B cell (primary cell): ENCODE data around the gene ERICH6B. TPM values are rescaled to one million over a fixed set of nuclear protein-coding genes. Genes with fewer than 3 reads are reported as not detected.

Experiments
- ATAC-seq: fragments of 200-7000 bp; cut with Tn5 transposase; one replicate; pipeline ENCODE4 v1.10.0; 2021; ENCODE audit warnings: low read depth, mild to moderate bottlenecking, moderate number of reproducible peaks, moderate library complexity
- CTCF ChIA-PET: fragments of 350-600 bp; sonication (Branson Sonifier 250); formaldehyde crosslinking; loops from one replicate; lab custom pipeline; 2021; ENCODE audit warnings: antibody characterized with exemption, inconsistent platforms; lab: Charles Lee
- POLR2A ChIA-PET: fragments of 350-600 bp; sonication (Branson Sonifier 250); formaldehyde crosslinking; loops from one replicate; lab custom pipeline; 2021; ENCODE audit warnings: antibody characterized with exemption; lab: Charles Lee
- DNase-seq: peaks from one replicate; pipeline ENCODE4 v3.0.0; 2013
- H2AFZ ChIP-seq: 2 replicates; pipeline ENCODE4 v1.6.1; 2012; ENCODE audit warnings: mild to moderate bottlenecking, low read depth, low read length; ENCODE audit not compliant: insufficient read depth, poor library complexity, severe bottlenecking
- H3K27ac ChIP-seq, 2 donors: 1 replicate in 1 of 2; 2 replicates in 1 of 2; pipeline ENCODE4 v1.5.1; 2012 to 2013; ENCODE audit warnings: low read length in 2 of 2, mild to moderate bottlenecking in 2 of 2, moderate library complexity in 1 of 2
- H3K27me3 ChIP-seq, 4 experiments: fragments of 200-600 bp in 1 of 4; sonication (generic) in 1 of 4; replicated peaks in 1 of 4; 1 replicate in 2 of 4; 2 replicates in 2 of 4; pipeline versions ENCODE4 v1.6.1 to v1.7.0; 2013 to 2016; ENCODE audit warnings: low read length in 3 of 4, mild to moderate bottlenecking in 2 of 4, mixed read lengths in 1 of 4, moderate library complexity in 1 of 4; ENCODE audit not compliant: insufficient read depth in 4 of 4, control insufficient read depth in 3 of 4; ENCODE audit errors: control extremely low read depth in 1 of 4
- H3K36me3 ChIP-seq, 2 experiments: replicated peaks in 1 of 2; 1 replicate in 1 of 2; 2 replicates in 1 of 2; pipeline versions ENCODE4 v1.6.1 to v1.7.1; 2013; ENCODE audit warnings: low read length in 1 of 2; ENCODE audit not compliant: insufficient read depth in 2 of 2, control insufficient read depth in 1 of 2; ENCODE audit errors: control extremely low read depth in 1 of 2, extremely low read depth in 1 of 2
- H3K4me1 ChIP-seq, 2 donors: fragments of 200-600 bp in 1 of 2; sonication (generic) in 1 of 2; 1 replicate in 1 of 2; 2 replicates in 1 of 2; pipeline versions ENCODE4 v1.5.1 to v1.6.1; 2013 to 2017; ENCODE audit warnings: low read length in 2 of 2; ENCODE audit not compliant: control insufficient read depth in 2 of 2, insufficient read depth in 2 of 2
- H3K4me2 ChIP-seq: replicated peaks from 2 replicates; pipeline ENCODE3; 2012; ENCODE audit warnings: mild to moderate bottlenecking, low read depth, low read length; ENCODE audit not compliant: poor library complexity, severe bottlenecking
- H3K4me3 ChIP-seq, 5 experiments: fragments of 200-600 bp in 1 of 5; sonication (generic) in 1 of 5; 1 replicate in 3 of 5; 2 replicates in 2 of 5; pipeline versions ENCODE4 v1.5.1 to v1.7.0; 2011 to 2016; ENCODE audit warnings: low read length in 4 of 5, mild to moderate bottlenecking in 4 of 5, low read depth in 2 of 5, control low read depth in 1 of 5, moderate library complexity in 1 of 5; ENCODE audit not compliant: insufficient read depth in 1 of 5; ENCODE audit errors: control extremely low read depth in 1 of 5, extremely low read depth in 1 of 5
- H3K79me2 ChIP-seq: fragments of 200-600 bp; sonication (generic); one replicate; pipeline ENCODE4 v1.6.0; 2016; ENCODE audit warnings: low read length; ENCODE audit not compliant: control insufficient read depth, insufficient read depth
- H3K9ac ChIP-seq: fragments of 200-600 bp; sonication (generic); 2 replicates; pipeline ENCODE4 v1.6.1; 2017; ENCODE audit warnings: mild to moderate bottlenecking, low read length, moderate library complexity
- H3K9me3 ChIP-seq, 3 donors: one replicate each; pipeline versions ENCODE4 v1.6.1 to v1.7.1; 2013; ENCODE audit warnings: low read length in 2 of 3; ENCODE audit not compliant: control insufficient read depth in 2 of 3, insufficient read depth in 1 of 3; ENCODE audit errors: control extremely low read depth in 1 of 3
- H4K20me1 ChIP-seq: 2 replicates; pipeline ENCODE4 v1.6.0; 2012; ENCODE audit warnings: mild to moderate bottlenecking, low read length; ENCODE audit not compliant: insufficient read depth, control insufficient read depth, poor library complexity, severe bottlenecking
- H3K27ac Mint-ChIP-seq: one replicate; pipeline ENCODE4 v1.8.0; 2021; ENCODE audit warnings: mixed read lengths
- H3K27me3 Mint-ChIP-seq: one replicate; pipeline ENCODE4 v1.8.0; 2021; ENCODE audit warnings: mixed read lengths
- H3K4me1 Mint-ChIP-seq: one replicate; pipeline ENCODE4 v1.8.0; 2021; ENCODE audit warnings: mixed read lengths
- H3K4me3 Mint-ChIP-seq: one replicate; pipeline ENCODE4 v1.8.0; 2021; ENCODE audit warnings: mixed read lengths
- H3K9me3 Mint-ChIP-seq: one replicate; pipeline ENCODE4 v1.8.0; 2022; ENCODE audit warnings: mixed read lengths; ENCODE audit not compliant: insufficient read depth
- CTCF ChIP-seq: fragments of 200-600 bp; IDR thresholded peaks from one replicate; pipeline ENCODE4 v1.8.0; 2022; ENCODE audit warnings: antibody characterized with exemption, mild to moderate bottlenecking
- EZH2 ChIP-seq: IDR thresholded peaks from 2 replicates; pipeline ENCODE4 v1.6.1; 2012; ENCODE audit warnings: borderline replicate concordance, low read depth, mild to moderate bottlenecking, moderate library complexity, low read length; ENCODE audit not compliant: insufficient read depth, poor library complexity, severe bottlenecking
- WGBS: methylation state at CpG from one replicate; pipeline ENCODE4 v1.1.5; 2013; ENCODE audit warnings: missing lambda C conversion rate; ENCODE audit not compliant: insufficient coverage; 5-methylcytosine and 5-hydroxymethylcytosine counted together
- intact Hi-C: fragments of 100-400 bp; cut with micrococcal nuclease; formaldehyde crosslinking; loops from one replicate; pipeline ENCODE4 v1.10.0; 2022
- polyA plus RNA-seq: library from polyadenylated mRNA; depleted of rRNA; stranded (reverse); fragments of >200 nt; gene quantifications from 2 replicates; pipeline ENCODE4 v1.2.3, GENCODE V29; 2012
- total RNA-seq, 2 donors: library from RNA; stranded (reverse); fragments of 120-200 nt in 1 of 2; gene quantifications; 1 replicate in 1 of 2; 2 replicates in 1 of 2; pipeline versions ENCODE4 v1.2.3 to v1.2.4, GENCODE V29; 2013 to 2022

Gene ERICH6B
- total and polyA plus RNA-seq, 2 donors (not counting 1 experiment from before 2014, with no cell fraction given): not detected

GRCh38 chr13:45506811-45507210 is 108.7 kb downstream of the ERICH6B start:
- no peaks in the 10 kb centered on the region for H3K27me3 Mint-ChIP-seq
- no peaks in the 10 kb centered on the region for H3K9me3 Mint-ChIP-seq
- 100% methylated on average over 5 of the region's 6 CpGs for WGBS
- no peak for DNase-seq
- no peak for ATAC-seq
- ChIA-PET CTCF (interaction anchor here (1.5 to 1.8 kb wide), 2 partner anchors 8 to 11 kb away, joined by 3 to 5 read pairs; no protein-coding TSS in a partner anchor), POLR2A (no interaction called here)
- Histone ChIP-seq H3K27ac (no peak overlapping the region), H3K27me3 (no peaks in the 10 kb centered on the region), H3K9me3 (no peaks in the 10 kb centered on the region), H4K20me1 (peaks cover 6% of the 10 kb centered on the region), H3K4me2 (no peak overlapping the region), H3K4me1 (peaks cover 0 to 3% of the 10 kb centered on the region in 2 donors), H2AFZ (no peak overlapping the region), H3K9ac (no peak overlapping the region), H3K4me3 (no peak overlapping the region), H3K79me2 (peaks cover 3% of the 10 kb centered on the region), H3K36me3 (peaks cover 2 to 59% of the 10 kb centered on the region in 2 experiments)
- peaks cover 8% of the 10 kb centered on the region for H3K4me1 Mint-ChIP-seq
- no peak overlapping the region for H3K27ac Mint-ChIP-seq
- H3K4me3 Mint-ChIP-seq: no peak overlapping the region
- intact Hi-C loops: no loop called here
- no peak for TF ChIP-seq CTCF
- no peak for TF ChIP-seq EZH2

- H4K20me1 ChIP-seq: no peaks in the 10 kb centered on the region
- H3K4me1 ChIP-seq: peaks cover 0 to 2% of the 10 kb centered on the region in 2 donors
- H2AFZ ChIP-seq: no peak overlapping the region
- H3K27me3 ChIP-seq: no peaks in the 10 kb centered on the region
- H3K79me2 ChIP-seq: peaks cover 3% of the 10 kb centered on the region
- no peak overlapping the region for H3K9ac ChIP-seq
- Mint-ChIP-seq H3K27me3 (no peaks in the 10 kb centered on the region), H3K9me3 (no peaks in the 10 kb centered on the region), H3K27ac (no peak overlapping the region), H3K4me1 (peaks cover 6% of the 10 kb centered on the region), H3K4me3 (no peak overlapping the region)
- no peak overlapping the region for H3K4me3 ChIP-seq
- ChIA-PET CTCF (no interaction called here), POLR2A (no interaction called here)
- no peak overlapping the region for H3K4me2 ChIP-seq
- intact Hi-C loops: no loop called here
- DNase-seq (no peak), ATAC-seq (no peak)
- H3K36me3 ChIP-seq: peaks cover 8 to 67% of the 10 kb centered on the region in 2 experiments
- no peaks in the 10 kb centered on the region for H3K9me3 ChIP-seq
- TF ChIP-seq EZH2 (no peak), CTCF (no peak)
- H3K27ac ChIP-seq: no peak overlapping the region
Measured at GRCh38 chr13:45503658-45504057, 111.9 kb downstream of the ERICH6B start.
